ENCODE results near the gene SLC7A5.
A peak's percentile ranks its signal among the peaks of the same experiment; 100 is the strongest.

DNA sequence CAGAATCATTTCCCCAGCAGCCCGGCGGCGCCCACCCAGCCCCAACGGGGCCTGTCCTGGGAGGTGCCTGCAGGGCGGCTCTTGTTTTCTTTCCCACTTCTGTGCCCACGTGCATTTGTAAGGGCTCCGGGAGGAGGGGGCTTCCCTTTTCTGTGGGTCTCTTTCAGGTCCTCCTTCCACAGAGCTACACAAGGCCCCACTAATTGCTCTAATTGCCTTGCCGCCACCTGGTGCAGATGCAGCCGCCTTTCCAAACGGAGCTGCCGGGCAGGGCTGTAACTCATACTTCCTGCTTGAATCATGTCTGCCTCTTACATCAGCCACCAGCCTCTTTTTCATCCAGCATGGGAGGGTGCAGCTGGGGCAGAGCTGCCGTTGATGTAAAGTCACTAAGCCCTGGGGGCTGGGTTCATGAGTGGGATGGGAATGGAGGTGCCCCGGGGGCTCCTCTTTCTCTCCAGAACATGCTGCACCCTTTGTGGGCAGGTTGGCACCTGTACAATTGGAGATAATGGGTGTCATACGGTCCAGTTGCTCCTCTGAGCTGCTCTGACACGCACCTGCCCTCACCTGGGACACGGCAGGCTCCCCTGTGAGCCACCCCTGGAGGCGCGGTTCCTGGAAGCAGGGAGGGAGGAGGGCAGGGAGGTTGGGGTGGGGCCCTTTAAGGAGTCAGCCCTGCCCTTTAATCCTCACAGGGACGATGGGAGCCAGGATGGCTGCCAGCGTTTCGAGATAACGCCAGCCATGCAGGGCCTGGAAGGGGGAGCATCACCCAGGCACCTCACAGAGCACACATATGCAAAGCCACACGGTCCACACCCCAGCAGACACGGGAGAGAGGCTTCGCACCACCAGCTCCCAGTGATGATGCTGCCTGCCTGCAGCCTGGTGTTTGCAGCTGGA, 62.4 kb downstream of the SLC7A5 start:
- TF ChIP-seq, protein P1, sequence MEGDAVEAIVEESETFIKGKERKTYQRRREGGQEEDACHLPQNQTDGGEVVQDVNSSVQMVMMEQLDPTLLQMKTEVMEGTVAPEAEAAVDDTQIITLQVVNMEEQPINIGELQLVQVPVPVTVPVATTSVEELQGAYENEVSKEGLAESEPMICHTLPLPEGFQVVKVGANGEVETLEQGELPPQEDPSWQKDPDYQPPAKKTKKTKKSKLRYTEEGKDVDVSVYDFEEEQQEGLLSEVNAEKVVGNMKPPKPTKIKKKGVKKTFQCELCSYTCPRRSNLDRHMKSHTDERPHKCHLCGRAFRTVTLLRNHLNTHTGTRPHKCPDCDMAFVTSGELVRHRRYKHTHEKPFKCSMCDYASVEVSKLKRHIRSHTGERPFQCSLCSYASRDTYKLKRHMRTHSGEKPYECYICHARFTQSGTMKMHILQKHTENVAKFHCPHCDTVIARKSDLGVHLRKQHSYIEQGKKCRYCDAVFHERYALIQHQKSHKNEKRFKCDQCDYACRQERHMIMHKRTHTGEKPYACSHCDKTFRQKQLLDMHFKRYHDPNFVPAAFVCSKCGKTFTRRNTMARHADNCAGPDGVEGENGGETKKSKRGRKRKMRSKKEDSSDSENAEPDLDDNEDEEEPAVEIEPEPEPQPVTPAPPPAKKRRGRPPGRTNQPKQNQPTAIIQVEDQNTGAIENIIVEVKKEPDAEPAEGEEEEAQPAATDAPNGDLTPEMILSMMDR (conservative IDR thresholded peaks at IDR 0.05; ENCODE audit: low read length) = 0 out of 2 replicates have a peak, but pooled peaks have one; percentile 24
- TF ChIP-seq EZH2phosphoT487 (IDR thresholded peaks at IDR 0.05; ENCODE audit: borderline replicate concordance, low read depth, low read length) = no peak
